HCT116 (cell line): ENCODE measurements around the gene FBXL2. TPM values are rescaled to one million over a fixed set of nuclear protein-coding genes. Genes with fewer than 3 reads are reported as not detected.

Experiments used
- ATAC-seq: fragments of 200-7000 bp; cut with Tn5 transposase; 2 replicates; pipeline ENCODE4 v1.9.1; 2020; ENCODE audit warnings: mild to moderate bottlenecking, moderate library complexity
- Bru-seq: library from RNA; stranded (reverse); fragments of 400-500 nt; gene quantifications from one replicate; lab custom pipeline; 2021; lab: Mats Ljungman, UMichigan
- BruChase-seq, 2 experiments: library from RNA; stranded (reverse); fragments of 400-500 nt; gene quantifications; one replicate each; lab custom pipeline; 2021; lab: Mats Ljungman, UMichigan
- BruUV-seq: library from RNA; stranded (reverse); fragments of 400-500 nt; replicated peaks from 2 replicates; lab custom pipeline; 2021; lab: Mats Ljungman, UMichigan
- CTCF ChIA-PET: fragments of 300-600 bp; sonication (Branson Sonifier 250); formaldehyde crosslinking; loops from one replicate; lab custom pipeline; 2021; ENCODE audit warnings: antibody characterized with exemption; lab: Charles Lee
- POLR2A ChIA-PET: fragments of 300-600, 350-600 bp; sonication (Branson Sonifier 250); formaldehyde crosslinking; loops from one replicate; lab custom pipeline; 2021; ENCODE audit warnings: antibody characterized with exemption; lab: Charles Lee
- RAD21 ChIA-PET, 2 experiments: fragments of 300-600 bp; sonication (Branson Sonifier 250); formaldehyde crosslinking; loops; one replicate each; lab custom pipeline; 2023; ENCODE audit warnings: low total read pairs in 2 of 2; ENCODE audit not compliant: uncharacterized antibody in 2 of 2, unreplicated experiment in 2 of 2, low non-redundant PET in 1 of 2; lab: Charles Lee
- DNase-seq: peaks from one replicate; pipeline ENCODE4 v3.0.0-alpha.2; 2010; ENCODE audit warnings: low read depth, low spot score
- H2AFZ ChIP-seq: fragments of 200-600 bp; shearing (Covaris generic), sonication (generic); 2 replicates; pipeline ENCODE4 v1.6.1; 2017; ENCODE audit warnings: low read depth, mixed run types, mixed read lengths, antibody characterized with exemption, low read length; ENCODE audit not compliant: poor library complexity, severe bottlenecking
- H3K27ac ChIP-seq: 2 replicates; pipeline ENCODE4 v1.5.1; 2012; ENCODE audit warnings: low read depth, low read length
- H3K27me3 ChIP-seq: fragments of 200-600 bp; sonication (generic); 2 replicates; pipeline ENCODE4 v1.6.1; 2016; ENCODE audit warnings: mixed run types, low read length, mixed read lengths; ENCODE audit not compliant: insufficient read depth
- H3K36me3 ChIP-seq, 2 experiments: fragments of 200-500 bp in 1 of 2; fragments of 200-600 bp in 1 of 2; sonication (Bioruptor generic) in 1 of 2; sonication (generic) in 1 of 2; 2 replicates each; pipeline versions ENCODE4 v1.5.1 to v1.6.1; 2014 to 2016; ENCODE audit warnings: low read length in 2 of 2, inconsistent platforms in 1 of 2, mixed read lengths in 1 of 2, mixed run types in 1 of 2; ENCODE audit not compliant: insufficient read depth in 2 of 2, control insufficient read depth in 1 of 2
- H3K4me1 ChIP-seq, 2 experiments: fragments of 200-600 bp in 1 of 2; sonication (generic) in 1 of 2; 2 replicates each; pipeline versions ENCODE4 v1.5.1 to v1.6.1; 2012 to 2017; ENCODE audit warnings: low read length in 2 of 2, inconsistent platforms in 1 of 2, mild to moderate bottlenecking in 1 of 2, mixed read lengths in 1 of 2, mixed run types in 1 of 2, moderate library complexity in 1 of 2; ENCODE audit not compliant: insufficient read depth in 2 of 2, control insufficient read depth in 1 of 2
- H3K4me2 ChIP-seq: fragments of 200-600 bp; sonication (generic); 2 replicates; pipeline ENCODE4 v1.6.1; 2017; ENCODE audit warnings: mixed run types, low read length, mixed read lengths
- H3K4me3 ChIP-seq, 2 experiments: fragments of 200-600 bp in 1 of 2; sonication (generic) in 1 of 2; replicated peaks in 1 of 2; 2 replicates each; pipeline ENCODE4 v1.5.1; 2011 to 2016; ENCODE audit warnings: low read length in 2 of 2, control low read depth in 1 of 2, low read depth in 1 of 2, mild to moderate bottlenecking in 1 of 2, mixed read lengths in 1 of 2, mixed run types in 1 of 2
- H3K79me2 ChIP-seq: fragments of 200-600 bp; sonication (generic); 2 replicates; pipeline ENCODE4 v1.6.1; 2017; ENCODE audit warnings: mild to moderate bottlenecking, mixed run types, low read length, moderate library complexity, mixed read lengths; ENCODE audit not compliant: insufficient read depth
- H3K9ac ChIP-seq: fragments of 200-600 bp; sonication (generic); 2 replicates; pipeline ENCODE4 v1.6.1; 2016; ENCODE audit warnings: low read length, mixed read lengths
- H3K9me2 ChIP-seq: fragments of 200-600 bp; sonication (generic), shearing (Covaris generic); 2 replicates; pipeline ENCODE4 v1.6.1; 2017; ENCODE audit warnings: mixed run types, mild to moderate bottlenecking, moderate library complexity; ENCODE audit not compliant: insufficient read depth
- H3K9me3 ChIP-seq, 2 experiments: fragments of 200-500 bp in 1 of 2; fragments of 200-600 bp in 1 of 2; sonication (Bioruptor generic) in 1 of 2; sonication (generic) in 1 of 2; 2 replicates each; pipeline ENCODE4 v1.6.1; 2014 to 2017; ENCODE audit warnings: low read length in 2 of 2, mixed read lengths in 2 of 2, inconsistent platforms in 1 of 2, low read depth in 1 of 2, mild to moderate bottlenecking in 1 of 2, mixed run types in 1 of 2, moderate library complexity in 1 of 2; ENCODE audit not compliant: control insufficient read depth in 1 of 2, insufficient read depth in 1 of 2
- H4K20me1 ChIP-seq: fragments of 200-600 bp; sonication (generic), shearing (Covaris generic); 2 replicates; pipeline ENCODE4 v1.6.1; 2017; ENCODE audit warnings: mixed run types, mild to moderate bottlenecking, moderate library complexity; ENCODE audit not compliant: insufficient read depth
- CBX3 ChIP-seq: IDR thresholded peaks from 2 replicates; pipeline ENCODE4 v1.6.1; 2012; ENCODE audit warnings: low read depth
- CEBPB ChIP-seq: IDR thresholded peaks from 2 replicates; pipeline ENCODE4 v1.6.1; 2012; ENCODE audit warnings: low read depth
- CTCF ChIP-seq, 3 experiments: fragments of 200-600 bp in 1 of 3; sonication (generic) in 1 of 3; IDR thresholded peaks in 2 of 3; conservative IDR thresholded peaks in 1 of 3; 2 replicates each; pipeline ENCODE4 v1.5.1; 2012 to 2017; ENCODE audit warnings: low read depth in 2 of 3, low read length in 2 of 3, antibody characterized with exemption in 1 of 3, borderline replicate concordance in 1 of 3, control low read depth in 1 of 3, mild to moderate bottlenecking in 1 of 3, mixed read lengths in 1 of 3, mixed run types in 1 of 3, moderate library complexity in 1 of 3; ENCODE audit not compliant: insufficient read depth in 1 of 3
- EGR1 ChIP-seq: IDR thresholded peaks from 2 replicates; pipeline ENCODE4 v1.6.1; 2012; ENCODE audit warnings: low read depth
- ELF1 ChIP-seq: IDR thresholded peaks from 2 replicates; pipeline ENCODE4 v1.6.1; 2012; ENCODE audit warnings: low read depth, borderline replicate concordance
- EZH2 ChIP-seq: fragments of 200-600 bp; sonication (generic); IDR thresholded peaks from 2 replicates; pipeline ENCODE4 v1.6.1; 2017; ENCODE audit warnings: antibody characterized with exemption, mixed run types
- EZH2phosphoT487 ChIP-seq: fragments of 200-600 bp; IDR thresholded peaks from 2 replicates; pipeline ENCODE4 v1.6.1; 2018; ENCODE audit warnings: antibody characterized with exemption, borderline replicate concordance
- FOSL1 ChIP-seq: IDR thresholded peaks from 2 replicates; pipeline ENCODE4 v1.6.1; 2012; ENCODE audit warnings: low read depth
- JUND ChIP-seq: IDR thresholded peaks from 2 replicates; pipeline ENCODE4 v1.6.1; 2012
- MAX ChIP-seq: IDR thresholded peaks from 2 replicates; pipeline ENCODE4 v1.6.1; 2012
- POLR2A ChIP-seq: IDR thresholded peaks from 2 replicates; pipeline ENCODE4 v1.7.0; 2011; ENCODE audit warnings: borderline replicate concordance; ENCODE audit not compliant: insufficient read depth, insufficient read length; ENCODE audit errors: extremely low read depth
- POLR2AphosphoS5 ChIP-seq: IDR thresholded peaks from 2 replicates; pipeline ENCODE4 v1.6.1; 2011; ENCODE audit warnings: mild to moderate bottlenecking, low read depth, low read length, moderate library complexity
- RAD21 ChIP-seq: IDR thresholded peaks from 2 replicates; pipeline ENCODE4 v1.6.1; 2012; ENCODE audit warnings: low read depth, mild to moderate bottlenecking
- REST ChIP-seq: IDR thresholded peaks from 2 replicates; pipeline ENCODE4 v1.6.1; 2012; ENCODE audit warnings: low read depth
- SIN3A ChIP-seq: IDR thresholded peaks from 2 replicates; pipeline ENCODE4 v1.6.1; 2012; ENCODE audit warnings: low read depth
- SRF ChIP-seq: IDR thresholded peaks from 2 replicates; pipeline ENCODE4 v1.6.1; 2012; ENCODE audit warnings: low read depth
- TCF7L2 ChIP-seq: IDR thresholded peaks from 2 replicates; pipeline ENCODE4 v1.7.0; 2011; ENCODE audit warnings: borderline replicate concordance, inconsistent platforms; ENCODE audit not compliant: insufficient read depth, insufficient read length; ENCODE audit errors: extremely low read depth
- YY1 ChIP-seq: IDR thresholded peaks from 2 replicates; pipeline ENCODE4 v1.6.1; 2011; ENCODE audit warnings: low read length, low read depth, moderate library complexity, mild to moderate bottlenecking; ENCODE audit not compliant: insufficient replicate concordance; ENCODE audit errors: extremely low read depth
- ZFX ChIP-seq: fragments of 450-650 bp; IDR thresholded peaks from 2 replicates; pipeline ENCODE4 v1.6.1; 2017
- ZNF274 ChIP-seq: fragments of 200-500 bp; sonication (Bioruptor generic); IDR thresholded peaks from 2 replicates; pipeline ENCODE4 v1.6.1; 2014; ENCODE audit warnings: mild to moderate bottlenecking, low read depth, low read length, inconsistent platforms
- intact Hi-C: fragments of 100-400 bp; cut with micrococcal nuclease; formaldehyde crosslinking; loops from 2 replicates; pipeline ENCODE4 v1.10.0; 2022
- long read RNA-seq: library from polyadenylated mRNA; unstranded; transcript quantifications from one replicate; pipeline ENCODE4 v2.0.0, GENCODE V29; 2021; ENCODE audit not compliant: unreplicated experiment
- polyA plus RNA-seq: library from polyadenylated mRNA; unstranded; fragments of >200 nt; gene quantifications from 2 replicates; pipeline ENCODE4 v1.2.1, GENCODE V29; 2012; ENCODE audit warnings: missing spikeins
- total RNA-seq: library from RNA; stranded (reverse); gene quantifications from one replicate; pipeline ENCODE4 v1.2.1, GENCODE V29; 2021; ENCODE audit not compliant: unreplicated experiment

FBXL2 gene
- 12.8 TPM for total RNA-seq
- polyA plus RNA-seq, result 5.7 and 7.9 TPM in 2 replicates
- percentile 77 among the genes with signal in this experiment for Bru-seq, nascent RNA
- BruChase-seq, experiment 1, labeled RNA remaining after a 6-hour chase, result percentile 51 among the genes with signal in this experiment
- percentile 65 among the genes with signal in this experiment for BruChase-seq, experiment 2, labeled RNA remaining after a 2-hour chase
- long read RNA-seq, transcript FBXL2-216 (15 exons, 3,847 nt), result major isoform, 14 of 27 reads
- long read RNA-seq, partial matches to known transcripts, result 2 of 27 reads
- long read RNA-seq, other reads (novel, unspliced or antisense), result 11 of 27 reads

- ATAC-seq (peak; percentile 95), DNase-seq (peak; percentile 57)
- no peaks in the 10 kb centered on the region for H3K36me3 ChIP-seq
- RAD21 ChIA-PET, result no interaction called here
- H3K4me1 ChIP-seq, result peaks cover 2 to 16% of the 10 kb centered on the region in 2 experiments; a peak in 3 of 4 replicates
- peak within 1 kb of the TSS; percentile 98 for H2AFZ ChIP-seq
- peak within 1 kb of the TSS; percentile 77 for H3K9ac ChIP-seq
- no peaks in the 10 kb centered on the region for H3K9me3 ChIP-seq
- no peaks in the 10 kb centered on the region for H3K27me3 ChIP-seq
- no TSS peak for BruUV-seq
- POLR2A ChIA-PET, result no interaction called here
- CTCF ChIA-PET, result interaction anchor here (1.0 to 1.6 kb wide), 2 partner anchors 95 to 146 kb away, joined by 4 to 7 read pairs; no protein-coding TSS in a partner anchor
- peak within 1 kb of the TSS; percentile 44; the same call in 1 of the 2 replicates for H3K27ac ChIP-seq
- H3K4me2 ChIP-seq, result peak within 1 kb of the TSS; percentile 91
- peak within 1 kb of the TSS; percentile 66 to 74 for H3K4me3 ChIP-seq
- intact Hi-C loops, result no loop called here
- H4K20me1 ChIP-seq, result no peaks in the 10 kb centered on the region
- no peaks in the 10 kb centered on the region for H3K9me2 ChIP-seq
- H3K79me2 ChIP-seq, result peaks cover 26% of the 10 kb centered on the region
- TF ChIP-seq ELF1, result no peak
- no peak for TF ChIP-seq FOSL1
- no peak for TF ChIP-seq CBX3
- TF ChIP-seq YY1, result no peak
- no peak for TF ChIP-seq EZH2phosphoT487
- no peak for TF ChIP-seq CTCF (IDR thresholded peaks at IDR 0.05 in 2 of 3, conservative IDR thresholded peaks at IDR 0.05 in 1 of 3; ENCODE audit: borderline replicate concordance in 1 of 3, insufficient read depth in 1 of 3, low read depth in 2 of 3, low read length in 2 of 3)
- no peak for TF ChIP-seq REST
- TF ChIP-seq ZFX, result peak; percentile 71
- peak; percentile 53; the same call in 1 of the 2 replicates for TF ChIP-seq MAX
- no peak for TF ChIP-seq ZNF274
- TF ChIP-seq POLR2AphosphoS5, result peak; percentile 91
- no peak for TF ChIP-seq EZH2
- TF ChIP-seq CEBPB, result no peak
- no peak for TF ChIP-seq RAD21
- TF ChIP-seq SRF, result no peak
- peak; percentile 70 for TF ChIP-seq EGR1
- TF ChIP-seq JUND, result no peak
- TF ChIP-seq POLR2A, result peak; percentile 49
- 0 out of 2 replicates have a peak, but pooled peaks have one; percentile 61 for TF ChIP-seq SIN3A
- TF ChIP-seq TCF7L2, result no peak
These were observed at the start of gene FBXL2 for GRCh38 chr3:33277193-33277882. Gene FBXL2, plus strand, starts transcription at chr3:33277442. Its CDS starts 71 bp downstream, at chr3:33277513.
